Measurements from ENCODE around the gene FZD8.
A peak's percentile ranks its signal among the peaks of the same experiment; 100 is the strongest.

Gene FZD8

DNA sequence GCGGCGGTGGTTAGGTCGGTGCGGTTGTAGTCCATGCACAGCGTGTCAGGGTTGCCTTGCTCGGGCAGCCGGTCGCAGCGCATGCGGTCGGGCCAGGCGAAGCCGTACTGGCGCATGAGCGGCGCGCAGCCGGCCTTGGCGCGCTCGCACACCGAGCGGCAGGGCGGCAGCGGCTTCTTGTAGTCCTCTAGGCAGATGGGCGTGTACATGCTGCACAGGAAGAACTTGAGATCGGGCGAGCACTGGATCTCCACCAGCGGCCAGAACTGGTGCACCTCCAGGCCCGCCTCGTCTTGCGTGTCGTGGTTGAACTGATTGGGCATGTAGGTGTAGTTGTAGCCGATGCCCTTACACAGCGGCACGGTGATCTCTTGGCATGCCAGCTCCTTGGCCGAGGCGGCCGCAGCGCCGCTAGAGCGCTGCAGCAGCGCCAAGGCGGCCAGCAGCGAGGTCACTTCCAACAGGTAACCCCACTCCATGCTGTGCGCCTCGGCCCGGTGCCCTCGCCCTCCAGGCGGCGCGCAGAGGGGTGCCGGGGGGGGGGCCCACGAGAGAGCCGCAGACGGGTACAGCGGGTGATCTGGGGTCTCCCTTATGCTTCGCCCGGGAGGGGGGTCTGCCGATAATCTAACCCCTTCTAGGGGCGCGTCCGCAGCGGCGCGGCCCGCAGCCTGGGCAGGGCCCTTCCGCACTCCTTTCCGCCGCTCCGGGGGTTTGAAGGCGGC, 983 bp downstream of the FZD8 start:
- peak; percentile 74 for DNase-seq

DNA sequence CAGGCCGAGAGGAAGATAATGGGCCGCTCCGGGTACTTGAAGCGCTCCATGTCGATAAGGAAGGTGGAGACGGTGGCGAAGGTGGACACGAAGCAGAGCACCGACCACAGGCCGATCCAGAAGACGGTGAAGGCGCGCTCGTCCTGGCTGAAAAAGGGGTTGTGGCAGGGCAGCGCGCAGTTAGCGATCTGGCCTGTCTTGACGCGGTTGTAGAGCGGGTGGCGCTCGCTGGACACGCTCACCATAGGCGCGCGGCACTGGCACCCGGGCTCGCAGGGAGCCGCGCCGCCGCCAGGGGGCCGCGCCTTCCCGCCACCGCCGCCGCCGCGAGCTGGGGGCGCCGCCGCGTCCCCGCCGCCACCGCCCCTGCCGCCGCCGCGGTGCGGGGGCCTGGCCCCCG, 1.6 kb downstream of the FZD8 start:
- DNase-seq: no peak

DNA sequence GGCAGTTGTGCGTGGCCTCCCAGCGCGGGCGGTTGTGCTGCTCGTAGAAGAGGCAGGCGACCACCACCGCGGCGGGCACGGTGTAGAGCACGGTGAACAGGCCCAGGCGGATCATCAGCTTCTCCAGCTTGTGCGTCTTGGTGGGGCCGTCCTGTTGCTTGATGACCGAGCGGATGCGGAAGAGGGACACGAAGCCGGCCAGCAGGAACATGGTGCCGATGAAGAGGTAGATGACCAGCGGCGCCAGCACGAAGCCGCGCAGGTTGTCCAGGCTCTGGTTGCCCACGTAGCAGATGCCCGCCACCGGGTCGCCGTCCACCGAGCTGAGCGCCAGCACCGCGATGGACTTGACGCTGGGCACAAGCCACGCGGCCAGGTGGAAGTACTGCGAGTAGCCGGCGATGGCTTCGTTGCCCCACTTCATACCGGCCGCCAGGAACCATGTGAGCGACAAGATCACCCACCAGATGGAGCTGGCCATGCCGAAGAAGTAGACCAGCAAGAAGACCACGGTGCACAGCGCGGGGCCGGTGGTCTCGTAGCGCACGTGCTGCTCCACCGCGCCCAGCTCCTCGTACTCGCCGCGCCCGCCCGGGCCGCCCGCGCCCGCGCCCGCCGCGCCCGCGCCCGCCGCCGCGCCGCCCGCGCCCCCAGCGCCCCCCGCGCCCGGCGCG, 2.2 kb downstream of the FZD8 start:
- no peak for DNase-seq

DNA sequence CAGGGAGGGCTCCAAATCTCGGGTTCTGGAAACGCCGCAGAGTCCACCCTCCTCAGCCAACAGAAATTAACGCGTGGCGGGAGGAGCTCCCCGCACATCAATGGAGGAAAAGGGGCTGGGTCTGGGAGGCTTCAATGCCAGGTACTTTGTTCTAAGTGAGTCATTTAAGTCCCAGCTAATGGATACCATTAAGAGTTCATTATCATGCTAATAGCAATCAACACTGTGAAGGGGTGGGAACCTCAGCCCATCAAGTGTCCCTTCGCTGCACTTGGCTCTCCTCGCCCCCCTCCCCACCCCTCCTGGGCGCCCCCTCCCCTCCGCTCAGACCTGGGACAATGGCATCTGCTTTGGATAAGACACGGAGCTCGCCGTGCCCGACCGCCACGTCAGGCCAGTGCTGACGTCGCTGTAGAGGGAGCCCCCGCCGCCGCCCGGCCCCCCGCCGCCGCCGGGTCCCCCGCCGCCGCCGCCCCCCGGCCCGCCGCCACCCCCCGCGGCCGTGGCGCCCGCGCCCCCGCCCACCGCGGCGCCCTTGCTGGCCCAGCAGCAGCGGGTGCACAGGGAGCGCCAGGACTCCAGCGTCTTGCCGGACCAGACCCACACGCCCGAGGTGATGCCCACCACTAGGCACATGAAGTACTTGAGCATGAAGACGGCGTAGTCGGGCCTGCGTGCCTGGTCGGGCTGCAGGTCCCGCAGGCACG, 2.9 kb downstream of the FZD8 start:
- no peak for DNase-seq

DNA sequence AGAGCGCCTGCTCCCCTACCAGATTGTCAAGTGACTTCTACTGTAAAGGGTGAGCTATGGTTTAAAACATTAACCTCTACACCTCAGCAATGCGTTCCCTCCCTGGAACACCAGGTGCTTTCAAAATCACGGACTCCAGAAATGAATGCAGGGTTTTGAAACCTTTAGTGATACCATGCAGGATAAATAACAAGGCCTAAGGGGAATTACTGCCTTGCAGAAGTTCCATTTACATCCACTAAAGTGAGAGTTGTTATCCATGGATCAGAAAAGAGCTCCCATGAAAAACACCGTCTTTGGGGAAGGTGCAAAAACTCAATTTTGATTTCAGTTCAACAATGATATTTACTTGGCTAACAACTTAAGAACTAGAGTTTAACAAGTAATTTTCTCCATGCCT, 4.0 kb downstream of the FZD8 start:
- DNase-seq: no peak

DNA sequence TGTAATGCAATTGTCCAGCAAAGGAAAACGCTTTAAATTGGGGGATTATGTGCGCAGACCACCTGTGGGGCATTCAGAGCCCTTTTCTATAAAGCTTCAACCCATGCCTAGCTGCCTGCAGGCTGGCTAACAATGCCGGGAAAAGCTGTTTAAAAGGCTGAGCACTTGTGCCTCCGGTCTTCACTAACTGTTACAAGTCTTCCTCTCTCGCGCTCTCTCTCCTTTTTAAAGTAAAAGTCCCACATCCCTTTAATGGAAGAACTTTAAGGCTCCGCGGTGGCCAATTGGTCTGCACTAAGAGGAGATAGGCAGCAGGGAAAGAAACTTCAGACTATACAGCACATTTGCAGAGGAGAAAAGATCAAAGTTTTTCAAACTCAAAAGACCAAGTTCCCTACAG, 4.6 kb downstream of the FZD8 start:
- no peak for DNase-seq

DNA sequence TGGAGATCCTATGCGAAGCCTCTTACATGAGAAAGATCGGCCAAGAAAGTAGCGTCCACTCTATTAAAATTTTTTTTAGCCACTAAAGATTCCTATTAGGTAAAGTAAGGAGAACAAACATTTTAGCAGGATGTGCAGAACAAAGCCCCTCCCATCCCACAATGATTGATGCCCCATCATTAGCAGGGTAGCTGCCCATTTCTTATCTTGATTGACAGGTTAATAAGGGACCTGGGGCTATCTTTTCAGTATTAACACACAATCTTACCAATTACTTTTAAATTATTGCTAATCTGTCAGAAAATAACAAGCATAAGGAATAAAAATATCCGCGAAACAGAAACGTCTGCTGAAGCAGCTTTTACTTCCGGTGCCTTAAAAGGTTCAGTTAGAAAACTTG, 5.1 kb downstream of the FZD8 start:
- no peak for DNase-seq

DNA sequence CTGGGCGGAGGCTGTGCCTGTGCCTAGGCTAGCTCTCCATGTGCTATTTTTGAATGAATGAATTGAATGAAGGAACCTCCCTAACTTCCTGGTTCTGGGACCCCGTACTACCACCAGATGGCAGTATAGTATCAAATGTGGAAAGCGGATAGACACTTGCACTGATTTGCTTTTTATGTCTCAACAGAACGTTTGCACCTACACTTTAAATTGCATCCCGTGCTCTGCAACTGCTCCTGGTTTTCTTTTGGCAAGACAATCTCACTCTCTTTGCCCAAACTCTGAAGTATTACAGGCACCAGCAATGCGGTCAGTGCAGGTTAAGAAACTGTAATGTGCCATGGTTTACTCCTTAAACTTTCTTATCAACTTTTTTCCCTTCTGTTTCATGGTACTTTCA, 6.5 kb downstream of the FZD8 start:
- DNase-seq: peak; percentile 44

DNA sequence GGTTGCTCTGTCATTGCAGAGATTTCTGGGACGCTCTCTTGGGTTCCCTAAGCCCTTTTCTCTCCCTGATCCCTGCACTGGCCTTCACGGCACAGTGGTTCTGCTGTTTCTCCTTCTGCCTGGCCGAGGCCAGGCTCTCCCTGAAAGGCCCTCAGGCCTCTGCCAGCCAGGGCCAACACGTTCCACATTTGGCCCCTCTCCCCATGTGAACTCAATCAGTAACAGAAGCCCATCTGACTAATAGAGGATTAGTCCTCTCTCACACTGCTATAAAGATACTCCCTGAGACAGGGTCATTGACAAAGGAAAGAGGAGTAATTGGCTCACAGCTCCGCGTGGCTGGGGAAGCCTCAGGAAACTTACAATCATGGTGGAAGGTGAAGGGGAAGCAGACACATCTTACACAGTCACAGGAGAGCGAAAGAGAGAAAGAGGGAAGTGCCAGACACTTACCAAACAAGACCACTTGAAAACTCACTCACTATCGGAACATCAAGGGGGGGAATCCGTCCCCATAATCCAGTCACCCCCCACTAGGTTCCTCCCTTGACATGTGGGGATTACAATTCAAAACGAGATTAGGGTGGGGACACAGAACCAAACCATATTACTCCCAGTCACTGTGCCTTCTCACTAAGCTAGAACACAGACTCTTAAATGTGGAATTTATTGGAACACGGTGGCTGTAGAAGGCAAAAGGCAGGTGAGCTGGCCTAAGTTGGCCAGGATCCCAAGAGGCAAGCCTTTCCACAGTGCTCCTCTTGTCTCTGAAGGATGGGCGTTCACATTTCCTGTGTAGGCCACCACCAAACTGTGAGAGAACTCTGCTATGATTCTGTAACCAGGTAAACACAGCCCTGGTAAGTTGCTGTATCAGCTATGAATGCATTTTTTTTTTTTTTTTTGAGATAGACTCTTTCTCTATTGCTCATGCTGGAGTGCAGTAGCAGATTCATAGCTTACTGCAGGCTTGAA, 8.8 kb downstream of the FZD8 start:
- DNase-seq: no peak

DNA sequence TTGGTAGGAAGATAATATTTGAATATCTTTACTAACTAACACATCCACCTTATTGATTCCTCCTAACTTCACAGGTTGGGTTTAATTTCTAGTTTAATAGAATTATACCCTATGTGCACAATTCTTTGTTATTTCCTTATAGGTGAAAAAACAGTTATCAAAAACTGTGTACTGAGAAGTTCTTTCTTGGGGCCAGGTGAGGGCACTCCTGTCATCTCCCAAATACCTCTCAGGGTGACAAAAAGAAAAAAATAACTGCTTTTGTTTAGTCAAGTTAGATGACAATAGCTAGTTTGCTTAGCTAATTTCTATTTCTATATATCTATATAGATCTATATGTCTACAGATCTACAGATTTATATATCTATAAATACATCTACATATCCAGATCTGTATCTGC, 10.1 kb downstream of the FZD8 start:
- DNase-seq: no peak

DNA sequence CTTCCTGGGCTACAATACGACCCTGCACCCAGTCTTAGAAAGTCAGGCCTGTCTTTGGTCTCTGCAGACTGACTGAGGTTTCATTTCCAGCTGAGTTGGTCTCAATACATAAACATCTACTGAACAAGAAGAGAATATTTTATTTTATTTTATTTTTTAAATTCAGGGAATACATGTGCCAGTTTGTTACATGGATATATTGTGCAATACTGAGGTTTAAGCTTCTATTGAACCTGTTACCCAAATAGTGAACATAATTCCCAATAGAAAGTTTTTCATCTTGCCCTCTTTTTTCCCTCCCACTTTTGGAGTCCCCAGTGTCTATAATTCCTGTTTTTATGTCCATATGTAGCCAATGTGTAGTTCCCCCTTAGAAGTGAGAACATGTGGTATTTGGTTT, 10.7 kb downstream of the FZD8 start:
- DNase-seq: no peak

DNA sequence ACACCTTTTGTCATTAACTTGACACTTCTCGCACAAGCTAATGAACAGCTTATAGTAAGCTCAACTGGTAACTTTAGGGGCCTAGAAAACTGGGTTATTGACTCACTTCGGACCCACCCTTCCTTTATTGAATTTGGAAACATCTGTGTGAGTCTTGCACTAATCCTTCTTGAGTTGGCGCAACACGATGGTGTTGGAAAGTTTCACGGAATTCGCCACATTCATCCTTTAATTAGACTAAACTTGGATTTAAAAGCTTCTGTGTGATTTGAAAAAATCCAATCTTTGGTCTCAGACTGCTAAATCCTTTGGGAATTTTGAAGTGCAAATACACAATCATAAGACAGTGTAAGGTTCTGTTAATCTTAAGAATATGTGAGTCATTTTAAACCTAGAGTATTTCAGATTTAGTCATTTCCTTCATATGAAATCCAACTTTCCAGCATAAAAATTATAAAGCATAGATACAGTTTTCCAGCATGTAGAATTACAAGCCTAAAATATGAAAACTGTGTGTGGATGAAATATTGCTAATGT, 15.1 kb downstream of the FZD8 start:
- DNase-seq: no peak

DNA sequence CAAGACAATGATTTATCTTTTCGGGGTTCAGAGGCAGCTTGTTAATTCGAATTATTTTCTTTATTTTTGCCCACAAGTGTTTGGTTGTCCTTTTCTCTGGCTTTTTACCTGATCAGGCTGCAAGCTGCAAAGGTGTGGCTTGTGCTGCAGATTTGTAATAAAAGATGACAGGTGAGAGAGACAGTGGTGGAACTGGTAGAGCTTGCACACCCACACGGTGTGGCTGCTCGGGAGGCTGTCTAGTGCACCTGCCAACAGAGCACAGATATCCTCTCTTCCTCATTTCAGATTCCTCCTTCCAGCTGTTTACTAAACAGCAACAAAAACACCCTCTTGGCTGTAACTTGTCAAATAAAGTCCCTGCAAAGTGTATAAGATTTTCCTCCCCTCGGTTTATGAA, 27.8 kb downstream of the FZD8 start:
- DNase-seq: no peak

DNA sequence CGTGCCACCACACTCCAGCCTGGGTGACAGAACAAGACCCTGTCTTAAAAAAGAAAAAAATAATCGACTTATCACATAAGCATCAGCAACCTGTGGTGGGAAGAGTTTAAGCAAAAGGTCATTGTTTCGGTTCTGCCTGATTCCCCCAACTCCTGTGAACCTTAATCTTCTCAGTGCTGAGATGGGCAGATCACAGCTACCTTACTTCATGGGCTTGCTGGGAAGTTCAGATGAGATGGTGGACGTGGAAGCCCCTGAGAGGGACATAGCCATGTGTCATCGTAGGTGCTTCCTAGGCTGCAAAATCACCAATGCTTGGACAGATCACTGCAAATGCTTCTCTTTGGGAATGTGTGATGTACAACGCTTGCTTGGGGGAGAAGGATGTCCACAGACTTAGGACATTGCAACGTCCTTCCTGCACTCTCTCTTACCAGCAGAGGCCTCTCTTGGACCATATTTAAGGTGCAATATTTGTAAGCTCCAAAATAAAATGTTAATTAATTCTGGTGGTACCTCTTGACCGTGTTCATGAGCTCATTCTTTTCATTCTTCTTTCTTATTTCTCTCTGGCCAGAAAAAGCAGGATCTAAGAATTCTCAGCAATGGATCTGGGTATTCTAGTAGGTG, 28.4 kb downstream of the FZD8 start:
- DNase-seq: no peak

DNA sequence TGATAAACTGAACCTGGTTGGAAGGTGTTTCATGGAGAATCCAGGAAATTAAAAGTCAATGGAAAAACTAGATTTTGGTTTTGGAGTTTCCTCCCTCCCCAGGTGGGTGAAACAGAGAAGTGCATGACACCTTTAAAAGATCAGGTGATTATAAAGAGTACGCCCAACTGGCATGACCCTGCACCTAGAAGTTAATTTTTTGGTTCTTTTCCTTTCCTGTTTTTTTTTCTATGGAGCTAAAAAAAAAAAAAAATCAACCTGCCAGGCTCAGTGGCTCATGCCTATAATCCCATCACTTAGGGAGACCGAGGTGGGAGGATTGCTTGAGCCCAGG, 29.0 kb downstream of the FZD8 start:
- no peak for DNase-seq

DNA sequence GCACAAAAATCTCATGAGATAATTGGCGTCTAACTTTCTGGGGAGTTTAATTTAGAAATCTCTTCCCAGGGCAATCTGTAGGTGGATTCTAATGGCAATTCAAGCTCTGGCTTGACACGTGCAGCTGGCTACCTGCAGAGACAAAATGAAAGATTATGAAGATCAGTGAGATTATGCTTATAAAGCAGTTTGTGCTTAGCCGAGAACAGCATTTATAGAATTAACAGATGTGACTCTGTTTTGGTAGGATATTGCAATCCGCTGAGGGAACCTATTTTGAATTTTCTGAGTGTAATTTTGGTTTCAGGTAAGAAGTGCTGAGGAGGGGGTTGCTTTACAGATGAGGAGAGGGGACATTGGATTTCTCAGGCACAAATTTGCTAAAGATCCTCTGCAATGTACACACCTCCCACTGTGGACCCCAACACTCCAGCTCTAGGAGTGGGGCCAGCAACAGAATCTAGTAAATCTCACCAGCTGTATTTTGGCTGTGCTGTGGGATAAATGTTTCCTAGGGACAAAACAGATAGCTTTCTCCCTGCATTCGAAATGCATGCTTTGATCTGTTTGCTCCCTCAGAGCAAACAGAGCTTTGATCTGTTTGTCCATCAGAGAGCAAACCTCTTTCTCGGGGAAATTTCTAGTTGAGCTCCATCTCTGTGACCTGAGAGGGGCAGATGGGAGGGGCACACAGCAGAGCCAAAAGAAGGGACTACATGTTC, 29.6 kb downstream of the FZD8 start:
- no peak for DNase-seq

DNA sequence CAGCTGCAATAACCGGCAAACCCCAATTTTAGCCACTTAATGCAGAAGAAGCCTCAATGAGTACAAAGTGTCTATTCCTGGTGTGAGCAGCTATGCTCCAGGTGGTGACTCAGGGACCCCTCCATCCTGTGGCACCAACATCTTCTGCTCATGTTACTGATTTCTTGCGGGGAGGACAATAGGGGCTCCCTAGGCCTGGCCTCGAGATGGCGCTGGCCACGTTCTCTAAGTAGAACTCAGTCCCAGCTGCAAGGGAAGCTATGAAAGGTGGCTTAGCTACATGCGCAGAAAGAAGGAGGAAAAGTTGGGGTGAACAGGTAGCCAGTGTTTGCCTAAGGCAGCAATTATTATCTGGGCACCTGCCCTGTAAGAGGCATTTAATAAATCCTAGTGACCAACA, 30.3 kb downstream of the FZD8 start:
- DNase-seq: no peak

DNA sequence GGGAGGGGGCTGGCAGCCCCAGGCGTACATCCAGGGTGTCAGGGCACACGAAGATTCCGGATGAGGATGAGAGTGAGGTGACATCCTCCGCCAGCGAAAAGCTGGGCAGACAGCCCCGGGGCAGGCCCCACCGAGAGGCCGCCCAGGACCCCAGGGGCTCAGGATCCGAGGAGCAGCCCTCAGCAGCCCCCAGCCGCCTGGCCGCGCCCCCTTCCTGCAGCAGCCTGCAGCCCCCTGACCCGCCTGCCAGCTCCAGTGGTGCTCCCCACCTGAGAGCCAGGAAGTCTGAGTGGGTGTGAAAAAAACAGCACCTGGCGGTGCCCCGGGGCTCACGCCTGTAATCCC, 33.8 kb downstream of the FZD8 start:
- DNase-seq: no peak

DNA sequence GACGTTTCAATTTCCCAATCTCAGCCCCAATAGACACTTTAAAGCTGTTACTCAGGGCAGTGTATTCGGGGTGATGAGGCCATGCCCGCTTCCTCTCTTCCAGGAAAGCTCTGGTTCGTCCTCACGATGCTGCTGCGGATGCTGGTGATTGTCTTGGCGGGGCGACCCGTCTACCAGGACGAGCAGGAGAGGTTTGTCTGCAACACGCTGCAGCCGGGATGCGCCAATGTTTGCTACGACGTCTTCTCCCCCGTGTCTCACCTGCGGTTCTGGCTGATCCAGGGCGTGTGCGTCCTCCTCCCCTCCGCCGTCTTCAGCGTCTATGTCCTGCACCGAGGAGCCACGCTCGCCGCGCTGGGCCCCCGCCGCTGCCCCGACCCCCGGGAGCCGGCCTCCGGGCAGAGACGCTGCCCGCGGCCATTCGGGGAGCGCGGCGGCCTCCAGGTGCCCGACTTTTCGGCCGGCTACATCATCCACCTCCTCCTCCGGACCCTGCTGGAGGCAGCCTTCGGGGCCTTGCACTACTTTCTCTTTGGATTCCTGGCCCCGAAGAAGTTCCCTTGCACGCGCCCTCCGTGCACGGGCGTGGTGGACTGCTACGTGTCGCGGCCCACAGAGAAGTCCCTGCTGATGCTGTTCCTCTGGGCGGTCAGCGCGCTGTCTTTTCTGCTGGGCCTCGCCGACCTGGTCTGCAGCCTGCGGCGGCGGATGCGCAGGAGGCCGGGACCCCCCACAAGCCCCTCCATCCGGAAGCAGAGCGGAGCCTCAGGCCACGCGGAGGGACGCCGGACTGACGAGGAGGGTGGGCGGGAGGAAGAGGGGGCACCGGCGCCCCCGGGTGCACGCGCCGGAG, 34.4 kb downstream of the FZD8 start:
- no peak for DNase-seq

DNA sequence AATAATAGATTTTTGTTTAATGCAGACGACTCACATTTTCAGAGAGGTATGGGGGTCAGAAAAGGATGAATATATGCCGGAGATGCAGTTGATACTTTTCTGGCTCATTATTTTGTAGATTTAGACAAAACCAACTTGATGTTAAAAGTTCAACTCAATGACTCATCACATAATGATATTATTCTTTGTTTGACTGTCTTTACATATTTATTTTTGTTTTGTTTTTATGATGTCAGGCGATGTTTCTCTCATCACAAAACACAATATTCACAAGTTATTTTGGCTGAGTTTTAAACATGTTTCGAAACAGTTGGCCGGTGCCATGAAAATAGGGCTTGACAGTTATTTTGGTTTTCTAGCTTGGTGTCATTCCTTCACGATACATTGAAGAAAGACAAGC, 35.7 kb downstream of the FZD8 start:
- no peak for DNase-seq

DNA sequence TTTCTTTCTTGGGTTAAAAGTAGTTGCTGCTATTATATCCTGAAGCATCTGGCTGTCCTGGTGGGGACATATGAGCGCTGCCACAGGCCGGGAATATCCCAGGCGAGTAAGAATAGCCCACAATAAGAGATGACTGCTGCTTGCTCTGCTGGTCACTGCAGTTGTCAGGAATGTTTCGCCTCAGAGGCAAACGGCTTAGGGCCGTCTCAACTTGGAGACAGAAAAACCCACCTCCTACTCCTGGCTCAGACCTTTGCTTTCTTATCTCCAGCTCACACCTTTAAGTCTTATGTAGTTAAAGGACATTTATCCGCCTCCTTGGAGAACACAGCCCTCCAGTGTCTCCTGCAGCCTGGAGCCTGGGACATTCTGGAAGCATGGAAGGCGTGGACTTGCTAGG, 36.9 kb downstream of the FZD8 start, which contains the start of gene GJD4:
GJD4 (plus strand) TSS at position 151 of the 400 bp plus-strand sequence; CDS start at position 378, 227 bp downstream.
- DNase-seq: no peak
